Panc1 (cell line): ENCODE data around the gene SH3BGR. TPM values are rescaled to one million over a fixed set of nuclear protein-coding genes. Genes with fewer than 3 reads are reported as not detected.

ENCODE experiments used
- ATAC-seq: fragments of 200-7000 bp; cut with Tn5 transposase; 2 replicates; pipeline ENCODE4 v1.9.1; 2020; ENCODE audit warnings: mild to moderate bottlenecking, moderate library complexity
- BruUV-seq: library from RNA; stranded (reverse); fragments of 400-500 nt; replicated peaks from 2 replicates; lab custom pipeline; 2021; lab: Mats Ljungman, UMichigan
- CTCF ChIA-PET: fragments of 300-600 bp; sonication (Branson Sonifier 250); formaldehyde crosslinking; loops from one replicate; lab custom pipeline; 2022; ENCODE audit warnings: antibody characterized with exemption; lab: Charles Lee
- POLR2A ChIA-PET: fragments of 300-600 bp; sonication (Branson Sonifier 250); formaldehyde crosslinking; loops from one replicate; lab custom pipeline; 2022; ENCODE audit warnings: antibody characterized with exemption; lab: Charles Lee
- DNase-seq: peaks from one replicate; pipeline ENCODE4 v3.0.0-alpha.2; 2010; ENCODE audit warnings: low read depth, low spot score
- H3K27ac ChIP-seq: 2 replicates; pipeline ENCODE4 v1.5.1; 2011; ENCODE audit warnings: mild to moderate bottlenecking, low read length, inconsistent platforms
- H3K27me3 ChIP-seq: fragments of 200-500 bp; sonication (Bioruptor generic); 2 replicates; pipeline ENCODE4 v1.6.0; 2014; ENCODE audit warnings: low read length, inconsistent platforms; ENCODE audit not compliant: control insufficient read depth, insufficient read depth
- H3K36me3 ChIP-seq: fragments of 200-500 bp; sonication (Bioruptor generic); 2 replicates; pipeline ENCODE4 v1.5.1; 2014; ENCODE audit warnings: inconsistent platforms, mild to moderate bottlenecking, low read length, moderate library complexity; ENCODE audit not compliant: control insufficient read depth, insufficient read depth
- H3K4me1 ChIP-seq: 2 replicates; pipeline ENCODE4 v1.5.1; 2011; ENCODE audit warnings: inconsistent platforms, mild to moderate bottlenecking, low read length, moderate library complexity; ENCODE audit not compliant: control insufficient read depth, insufficient read depth
- H3K4me3 ChIP-seq, 2 experiments: 2 replicates each; pipeline ENCODE4 v1.5.1; 2011 to 2012; ENCODE audit warnings: low read depth in 2 of 2, low read length in 2 of 2, mild to moderate bottlenecking in 2 of 2, inconsistent platforms in 1 of 2, moderate library complexity in 1 of 2
- H3K9me3 ChIP-seq: fragments of 200-500 bp; sonication (Bioruptor generic); 2 replicates; pipeline ENCODE4 v1.5.1; 2014; ENCODE audit warnings: low read depth, mild to moderate bottlenecking, inconsistent platforms, low read length, moderate library complexity; ENCODE audit not compliant: control insufficient read depth, insufficient read depth
- CTCF ChIP-seq: fragments of 450-650 bp; IDR thresholded peaks from 2 replicates; pipeline ENCODE4 v1.5.1; 2017; ENCODE audit warnings: mild to moderate bottlenecking
- POLR2AphosphoS5 ChIP-seq: IDR thresholded peaks from 2 replicates; pipeline ENCODE4 v1.6.1; 2012; ENCODE audit warnings: mild to moderate bottlenecking, low read depth, low read length, moderate library complexity
- SIN3A ChIP-seq: IDR thresholded peaks from 2 replicates; pipeline ENCODE4 v1.6.1; 2012; ENCODE audit warnings: low read depth, mild to moderate bottlenecking, low read length, moderate library complexity, borderline replicate concordance; ENCODE audit not compliant: insufficient read depth
- TCF7L2 ChIP-seq: IDR thresholded peaks from 2 replicates; pipeline ENCODE4 v1.6.1; 2011; ENCODE audit warnings: mild to moderate bottlenecking, low read depth, low read length, inconsistent platforms
- in situ Hi-C: cut with HindIII; loops from 2 replicates; pipeline ENCODE4 v1.10.0; 2016; ENCODE audit warnings: low sequenced_read_pairs, low pct_unique_long_range_greater_than_20kb
- intact Hi-C: fragments of 100-400 bp; cut with micrococcal nuclease; formaldehyde crosslinking; loops from one replicate; pipeline ENCODE4 v1.10.0; 2022; ENCODE audit not compliant: unreplicated experiment
- total RNA-seq: library from RNA; stranded (reverse); gene quantifications from one replicate; pipeline ENCODE4 v1.2.1, GENCODE V29; 2021; ENCODE audit not compliant: unreplicated experiment
- TF ChIP-seq, protein P1 (sequence below), 2 experiments: IDR thresholded peaks; 2 replicates each; pipeline ENCODE4 v1.6.1; 2011 to 2012; ENCODE audit warnings: low read depth in 2 of 2, control low read depth in 1 of 2, low read length in 1 of 2, mild to moderate bottlenecking in 1 of 2, moderate library complexity in 1 of 2; ENCODE audit not compliant: insufficient read depth in 1 of 2

SH3BGR gene
- total RNA-seq, 1 experiment from 2014 or later = 1.7 TPM

DNA sequence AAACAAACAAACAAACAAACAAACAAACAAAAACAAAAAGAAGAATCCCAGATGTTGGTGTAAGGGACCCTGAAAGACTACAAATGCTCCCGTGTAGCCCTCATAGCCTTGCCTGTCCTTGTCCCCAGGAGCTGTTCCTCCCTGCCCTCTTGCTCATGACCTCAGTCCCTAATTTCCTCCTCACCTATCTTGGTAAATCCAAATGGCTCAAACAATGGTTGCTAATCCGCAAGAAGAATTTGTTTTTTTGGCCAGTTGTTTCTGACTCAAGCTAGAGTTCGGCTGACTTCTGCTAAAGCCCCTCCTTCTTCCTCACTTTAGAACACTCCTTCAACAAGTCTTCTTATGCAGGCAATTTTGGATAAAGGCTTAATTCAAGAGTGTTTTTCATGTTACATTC lies 21.8 kb upstream of the SH3BGR start:
- BruUV-seq = no TSS peak
- Histone ChIP-seq H3K36me3 (no peaks in the 10 kb centered on the region), H3K4me1 (no peaks in the 10 kb centered on the region), H3K4me3 (no peak overlapping the region), H3K27me3 (no peaks in the 10 kb centered on the region), H3K27ac (no peak overlapping the region), H3K9me3 (no peaks in the 10 kb centered on the region)
- no peak for DNase-seq
- intact Hi-C loops (no loop called here), in situ Hi-C loops (no loop called here)
- ATAC-seq = no peak
- TF ChIP-seq, protein P1, sequence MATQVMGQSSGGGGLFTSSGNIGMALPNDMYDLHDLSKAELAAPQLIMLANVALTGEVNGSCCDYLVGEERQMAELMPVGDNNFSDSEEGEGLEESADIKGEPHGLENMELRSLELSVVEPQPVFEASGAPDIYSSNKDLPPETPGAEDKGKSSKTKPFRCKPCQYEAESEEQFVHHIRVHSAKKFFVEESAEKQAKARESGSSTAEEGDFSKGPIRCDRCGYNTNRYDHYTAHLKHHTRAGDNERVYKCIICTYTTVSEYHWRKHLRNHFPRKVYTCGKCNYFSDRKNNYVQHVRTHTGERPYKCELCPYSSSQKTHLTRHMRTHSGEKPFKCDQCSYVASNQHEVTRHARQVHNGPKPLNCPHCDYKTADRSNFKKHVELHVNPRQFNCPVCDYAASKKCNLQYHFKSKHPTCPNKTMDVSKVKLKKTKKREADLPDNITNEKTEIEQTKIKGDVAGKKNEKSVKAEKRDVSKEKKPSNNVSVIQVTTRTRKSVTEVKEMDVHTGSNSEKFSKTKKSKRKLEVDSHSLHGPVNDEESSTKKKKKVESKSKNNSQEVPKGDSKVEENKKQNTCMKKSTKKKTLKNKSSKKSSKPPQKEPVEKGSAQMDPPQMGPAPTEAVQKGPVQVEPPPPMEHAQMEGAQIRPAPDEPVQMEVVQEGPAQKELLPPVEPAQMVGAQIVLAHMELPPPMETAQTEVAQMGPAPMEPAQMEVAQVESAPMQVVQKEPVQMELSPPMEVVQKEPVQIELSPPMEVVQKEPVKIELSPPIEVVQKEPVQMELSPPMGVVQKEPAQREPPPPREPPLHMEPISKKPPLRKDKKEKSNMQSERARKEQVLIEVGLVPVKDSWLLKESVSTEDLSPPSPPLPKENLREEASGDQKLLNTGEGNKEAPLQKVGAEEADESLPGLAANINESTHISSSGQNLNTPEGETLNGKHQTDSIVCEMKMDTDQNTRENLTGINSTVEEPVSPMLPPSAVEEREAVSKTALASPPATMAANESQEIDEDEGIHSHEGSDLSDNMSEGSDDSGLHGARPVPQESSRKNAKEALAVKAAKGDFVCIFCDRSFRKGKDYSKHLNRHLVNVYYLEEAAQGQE (IDR thresholded peaks at IDR 0.05; ENCODE audit: insufficient read depth in 1 of 2, low read depth in 2 of 2, low read length in 1 of 2) = no peak
- TF ChIP-seq SIN3A (no peak), POLR2AphosphoS5 (no peak), TCF7L2 (no peak), CTCF (no peak)
- POLR2A ChIA-PET = no interaction called here
- CTCF ChIA-PET = interaction anchor here (0.6 kb wide), 1 partner anchor 42 kb away, joined by 3 read pairs; no protein-coding TSS in a partner anchor

DNA sequence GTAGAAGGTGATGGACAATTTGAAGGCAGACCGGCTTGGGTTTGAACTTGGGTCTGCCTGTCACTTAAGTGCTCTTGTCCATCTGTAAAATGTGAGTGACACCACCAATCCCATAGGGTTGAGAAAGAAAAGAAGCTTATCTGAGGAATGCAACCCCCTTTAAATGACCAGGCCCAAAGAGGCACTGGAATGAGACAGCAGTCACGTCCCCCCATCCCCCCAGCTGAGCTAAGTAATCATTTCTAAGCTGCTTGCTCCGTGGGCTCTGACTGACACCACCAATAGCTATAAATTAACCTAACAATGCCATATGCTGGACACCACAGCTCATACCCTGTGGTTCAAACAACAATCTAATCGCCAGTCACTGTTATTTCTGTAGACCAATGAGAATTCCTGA lies 21.3 kb upstream of the SH3BGR start:
- no TSS peak for BruUV-seq
- Histone ChIP-seq H3K27ac (no peak overlapping the region), H3K4me3 (no peak overlapping the region), H3K36me3 (no peaks in the 10 kb centered on the region), H3K9me3 (no peaks in the 10 kb centered on the region), H3K27me3 (no peaks in the 10 kb centered on the region), H3K4me1 (no peaks in the 10 kb centered on the region)
- CTCF ChIA-PET = interaction anchor here (0.6 kb wide), 1 partner anchor 43 kb away, joined by 3 read pairs; no protein-coding TSS in a partner anchor
- intact Hi-C loops = no loop called here
- no peak for ATAC-seq
- DNase-seq = no peak
- POLR2A ChIA-PET = no interaction called here
- in situ Hi-C loops = no loop called here
- TF ChIP-seq SIN3A = no peak
- TF ChIP-seq CTCF = no peak
- TF ChIP-seq, protein P1 (IDR thresholded peaks at IDR 0.05; ENCODE audit: insufficient read depth in 1 of 2, low read depth in 2 of 2, low read length in 1 of 2) = no peak
- TF ChIP-seq TCF7L2 = no peak
- no peak for TF ChIP-seq POLR2AphosphoS5
